Progenitor cell of endocrine pancreas (in vitro differentiated cells): ENCODE results near the gene ZBTB18. TPM values are rescaled to one million over a fixed set of nuclear protein-coding genes. Genes with fewer than 3 reads are reported as not detected.

Experiments used
- DNase-seq: peaks from one replicate; pipeline ENCODE4 v3.0.0; 2021; ENCODE audit warnings: low spot score; ENCODE audit not compliant: unreplicated experiment
- H3K27ac Mint-ChIP-seq: 2 replicates; pipeline ENCODE4 v1.8.0; 2021; ENCODE audit warnings: mild to moderate bottlenecking, moderate library complexity, mixed read lengths
- H3K27me3 Mint-ChIP-seq: 2 replicates; pipeline ENCODE4 v1.8.0; 2021; ENCODE audit warnings: mixed read lengths
- H3K36me3 Mint-ChIP-seq: 2 replicates; pipeline ENCODE4 v1.8.0; 2022; ENCODE audit warnings: mixed read lengths; ENCODE audit not compliant: insufficient read depth
- H3K4me1 Mint-ChIP-seq: 2 replicates; pipeline ENCODE4 v1.8.0; 2021; ENCODE audit warnings: low read depth, mixed read lengths
- H3K4me3 Mint-ChIP-seq: 2 replicates; pipeline ENCODE4 v1.8.0; 2021; ENCODE audit warnings: low read depth, mild to moderate bottlenecking, moderate library complexity, mixed read lengths
- H3K9me3 Mint-ChIP-seq: 2 replicates; pipeline ENCODE4 v1.8.0; 2021; ENCODE audit warnings: low read depth, mixed read lengths
- CTCF ChIP-seq: fragments of 200-600 bp; sonication (generic); IDR thresholded peaks from one replicate; pipeline ENCODE4 v1.5.0; 2021; ENCODE audit warnings: antibody characterized with exemption, mild to moderate bottlenecking; ENCODE audit not compliant: unreplicated experiment
- total RNA-seq: library from RNA; stranded (reverse); gene quantifications from 2 replicates; pipeline ENCODE4 v1.2.1, GENCODE V29; 2021

Gene ZBTB18
- total RNA-seq, 1 donor from 2014 or later: 32.3 TPM

GRCh38 chr1:244010191-244010590, 40.9 kb upstream of the ZBTB18 start:
- Mint-ChIP-seq H3K36me3 (no peaks in the 10 kb centered on the region), H3K27me3 (peaks cover 12% of the 10 kb centered on the region), H3K4me3 (no peak overlapping the region), H3K4me1 (peaks cover 7% of the 10 kb centered on the region), H3K9me3 (no peaks in the 10 kb centered on the region), H3K27ac (no peak overlapping the region)
- DNase-seq: no peak
- peak; percentile 15 for TF ChIP-seq CTCF

- Mint-ChIP-seq H3K27ac (no peak overlapping the region), H3K36me3 (no peaks in the 10 kb centered on the region), H3K4me1 (peaks cover 7% of the 10 kb centered on the region), H3K27me3 (peaks cover 15% of the 10 kb centered on the region), H3K9me3 (no peaks in the 10 kb centered on the region), H3K4me3 (no peak overlapping the region)
- no peak for TF ChIP-seq CTCF
- no peak for DNase-seq
These were observed 40.4 kb upstream of the ZBTB18 start for GRCh38 chr1:244010703-244011123.

GRCh38 chr1:244011271-244011670, 39.8 kb upstream of the ZBTB18 start:
- DNase-seq: no peak
- TF ChIP-seq CTCF: no peak
- Mint-ChIP-seq H3K36me3 (no peaks in the 10 kb centered on the region), H3K27ac (no peak overlapping the region), H3K9me3 (no peaks in the 10 kb centered on the region), H3K4me3 (no peak overlapping the region), H3K4me1 (peaks cover 7% of the 10 kb centered on the region), H3K27me3 (peaks cover 15% of the 10 kb centered on the region)

- no peaks in the 10 kb centered on the region for H3K36me3 Mint-ChIP-seq
- DNase-seq: no peak
- H3K27me3 Mint-ChIP-seq: peaks cover 15% of the 10 kb centered on the region
- TF ChIP-seq CTCF: no peak
- H3K4me3 Mint-ChIP-seq: no peak overlapping the region
- no peaks in the 10 kb centered on the region for H3K9me3 Mint-ChIP-seq
- H3K27ac Mint-ChIP-seq: no peak overlapping the region
- H3K4me1 Mint-ChIP-seq: peaks cover 7% of the 10 kb centered on the region
These were observed 39.3 kb upstream of the ZBTB18 start for GRCh38 chr1:244011786-244012185.

- DNase-seq: no peak
- Mint-ChIP-seq H3K27me3 (peaks cover 15% of the 10 kb centered on the region), H3K36me3 (no peaks in the 10 kb centered on the region), H3K4me3 (no peak overlapping the region), H3K4me1 (peaks cover 7% of the 10 kb centered on the region), H3K27ac (no peak overlapping the region), H3K9me3 (no peaks in the 10 kb centered on the region)
- no peak for TF ChIP-seq CTCF
These were observed 38.9 kb upstream of the ZBTB18 start for GRCh38 chr1:244012202-244012601.
